ENCODE results near the gene CCDC121.

- TF ChIP-seq CTCF (conservative IDR thresholded peaks at IDR 0.05; ENCODE audit: low read depth, low read length) = no peak
- TF ChIP-seq EZH2 (IDR thresholded peaks at IDR 0.05; ENCODE audit: borderline replicate concordance, low read depth, low read length, poor library complexity, severe bottlenecking) = no peak
These were observed 24.0 kb upstream of the CCDC121 start for GRCh38 chr2:27652790-27653189.

All from A673 (cell line).